HG02623 (cell line): ENCODE measurements around the gene DGKE.

Experiments
- ATAC-seq: cut with Tn5 transposase; IDR thresholded peaks from one replicate; pipeline ENCODE4 v1.9.1; 2021; ENCODE audit warnings: moderate library complexity; ENCODE audit not compliant: unreplicated experiment

The DGKE gene

DNA sequence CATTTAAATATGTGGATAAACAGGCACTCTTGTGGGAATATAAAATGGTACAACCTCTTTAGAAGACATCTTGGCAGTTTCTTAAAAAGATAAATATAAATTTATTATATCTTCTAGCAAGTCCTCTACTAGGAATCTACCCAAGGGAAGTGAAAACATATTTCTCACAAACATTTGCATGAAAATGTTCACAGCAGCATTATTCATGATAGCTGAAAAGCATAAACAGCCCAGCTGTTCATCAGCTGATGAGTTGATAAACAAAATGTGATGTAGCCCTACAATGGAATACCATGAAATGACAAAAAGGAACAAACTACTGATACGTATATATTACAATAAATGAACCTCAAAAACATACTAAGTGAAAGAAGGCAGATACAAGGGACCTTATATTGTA is 12.0 kb downstream of the DGKE start:
- no peak for ATAC-seq

DNA sequence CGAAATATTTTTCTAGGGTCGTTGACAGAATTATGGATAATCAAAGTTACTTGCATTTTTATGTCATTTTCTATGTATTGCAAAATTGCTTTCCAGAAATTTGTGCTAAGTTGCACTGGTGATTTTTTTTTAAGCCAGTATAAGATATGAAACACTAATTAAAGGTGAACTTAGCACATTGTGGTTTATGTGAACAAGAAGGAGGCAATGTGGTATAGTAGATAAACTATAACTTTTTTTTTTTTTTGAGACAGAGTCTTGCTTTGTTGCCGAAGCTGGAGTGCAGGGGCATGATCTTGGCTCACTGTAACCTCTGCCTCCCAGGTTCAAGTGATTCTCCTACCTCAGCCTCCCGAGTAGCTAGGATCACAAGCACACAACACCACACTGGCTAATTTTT is 13.2 kb downstream of the DGKE start:
- ATAC-seq = no peak

DNA sequence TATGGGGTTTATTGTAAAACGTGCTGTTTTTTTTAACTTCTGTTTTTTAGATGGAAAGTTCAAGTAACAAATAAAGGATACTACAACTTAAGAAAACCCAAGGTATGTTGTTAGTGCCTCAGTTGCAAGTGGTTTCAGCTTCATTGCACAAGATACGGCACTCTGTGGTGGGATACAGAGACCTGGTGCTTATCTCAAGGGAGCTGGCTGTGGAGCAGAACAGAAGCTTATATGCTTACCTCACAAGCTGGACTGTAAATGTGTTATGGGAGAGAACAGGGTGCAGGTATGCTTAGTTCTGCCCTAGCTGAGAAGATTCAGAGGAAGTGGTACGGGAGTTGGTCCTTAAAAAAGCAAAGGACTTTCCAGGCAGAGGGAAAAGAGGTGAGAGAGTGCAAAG is 15.2 kb downstream of the DGKE start:
- no peak for ATAC-seq

DNA sequence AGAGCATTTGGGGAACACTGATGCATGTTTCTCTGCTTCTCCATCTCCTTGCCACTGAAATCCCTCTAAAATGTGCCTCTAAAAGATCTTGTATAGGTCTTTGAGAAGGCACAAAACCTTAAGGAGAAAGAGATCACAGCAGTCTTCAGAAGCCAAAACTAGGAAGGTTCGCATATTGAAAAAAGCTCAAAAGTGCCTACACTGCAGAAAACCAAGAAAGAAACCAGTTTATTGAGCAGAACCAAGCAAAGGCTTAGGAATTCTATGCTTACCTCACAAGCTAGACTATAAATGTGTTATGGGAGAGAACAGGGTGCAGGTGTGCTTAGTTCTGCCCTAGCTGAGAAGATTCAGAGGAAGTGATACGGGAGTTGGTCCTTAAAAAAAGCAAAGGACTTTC is 16.6 kb downstream of the DGKE start:
- no peak for ATAC-seq

DNA sequence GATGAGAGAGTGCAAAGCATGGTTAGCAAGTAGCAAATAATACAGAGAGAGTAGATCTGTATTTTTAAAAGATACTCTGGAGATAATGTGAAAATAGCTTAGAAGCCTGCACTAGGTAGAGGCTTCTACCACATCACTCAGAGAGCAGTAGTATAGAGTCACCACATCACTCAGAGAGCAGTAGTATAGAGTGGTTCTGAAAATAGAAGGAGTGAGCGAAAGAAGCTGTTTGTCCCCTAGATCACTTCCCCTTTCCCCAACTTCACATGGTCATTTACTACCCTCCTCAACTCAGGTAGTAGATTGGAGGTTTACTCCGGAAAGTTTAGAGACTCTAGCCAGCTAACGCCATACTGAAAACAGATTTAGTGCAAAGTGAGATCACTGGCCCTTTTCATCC is 17.1 kb downstream of the DGKE start:
- no peak for ATAC-seq

DNA sequence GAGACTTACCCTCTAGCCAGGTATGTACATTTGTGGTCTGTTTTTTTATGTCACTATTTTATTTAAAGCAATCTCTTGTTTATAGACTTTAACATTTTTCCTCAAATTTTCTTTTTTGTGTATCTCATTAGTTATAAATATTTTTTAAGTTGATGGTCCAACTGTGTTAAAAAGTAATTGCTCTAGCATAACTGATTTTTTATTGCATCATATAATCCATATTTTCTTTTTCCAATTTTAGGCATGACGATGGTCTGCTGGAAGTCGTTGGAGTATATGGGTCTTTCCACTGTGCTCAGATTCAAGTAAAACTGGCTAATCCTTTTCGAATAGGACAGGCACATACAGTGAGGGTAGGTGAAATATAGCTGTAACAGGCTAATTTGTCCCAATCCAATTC is 27.9 kb downstream of the DGKE start:
- no peak for ATAC-seq

DNA sequence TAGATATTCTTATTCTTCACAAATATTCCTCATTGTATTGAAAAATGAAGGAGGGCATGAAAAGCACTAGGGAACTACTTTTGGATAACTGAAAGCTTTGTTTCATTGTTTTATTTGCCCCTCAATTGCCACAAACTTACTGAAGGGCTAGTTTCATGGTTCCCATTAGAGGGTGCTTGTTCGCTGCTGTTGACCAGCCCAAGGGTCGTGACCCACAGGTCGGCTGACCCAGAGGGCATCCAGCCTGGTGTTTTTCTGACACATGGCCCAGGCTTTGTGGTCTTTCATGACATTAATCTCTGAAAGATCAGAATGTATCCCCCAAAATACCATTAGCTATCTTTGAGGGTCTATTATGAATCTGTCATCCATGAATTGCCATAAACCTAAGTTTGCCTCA is 30.0 kb downstream of the DGKE start:
- no peak for ATAC-seq

DNA sequence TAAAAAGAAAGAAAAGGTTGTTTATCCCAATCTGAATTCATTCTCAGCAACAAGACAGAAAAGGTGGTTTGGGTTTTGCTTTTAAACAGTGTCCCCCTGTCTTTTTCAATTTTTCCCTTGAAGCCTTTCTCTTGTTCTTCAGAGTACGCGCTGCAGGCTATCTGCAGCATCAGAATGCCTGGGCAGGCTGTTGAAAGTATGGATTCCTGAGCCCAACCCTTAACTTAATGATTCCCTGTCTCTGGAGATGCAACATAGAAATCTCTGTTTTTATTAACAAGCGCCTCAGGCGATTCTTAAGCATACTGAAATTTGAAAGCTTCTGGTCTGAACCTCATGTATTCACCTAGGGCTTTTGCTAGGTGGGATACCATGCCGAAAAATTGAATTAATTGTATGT is 32.1 kb downstream of the DGKE start:
- ATAC-seq = no peak

DNA sequence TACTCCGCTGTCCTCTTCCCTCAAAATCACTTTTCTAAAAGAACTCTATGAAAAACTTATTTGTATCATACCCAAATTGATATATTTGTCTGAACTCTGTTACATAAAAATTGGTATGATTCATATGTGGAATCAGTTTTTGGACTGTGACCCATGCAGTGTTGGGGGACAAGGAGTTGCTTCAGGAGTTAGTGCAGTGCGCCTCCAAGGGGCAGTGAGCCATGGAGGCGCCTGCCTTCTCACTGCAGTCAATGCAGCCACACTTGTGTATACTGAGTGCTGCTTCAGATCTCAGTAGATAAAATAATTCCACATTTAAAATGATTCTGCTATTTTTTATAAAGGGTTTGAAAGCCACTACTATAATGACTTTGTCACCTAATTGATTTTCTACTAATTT is 32.5 kb downstream of the DGKE start:
- no peak for ATAC-seq

DNA sequence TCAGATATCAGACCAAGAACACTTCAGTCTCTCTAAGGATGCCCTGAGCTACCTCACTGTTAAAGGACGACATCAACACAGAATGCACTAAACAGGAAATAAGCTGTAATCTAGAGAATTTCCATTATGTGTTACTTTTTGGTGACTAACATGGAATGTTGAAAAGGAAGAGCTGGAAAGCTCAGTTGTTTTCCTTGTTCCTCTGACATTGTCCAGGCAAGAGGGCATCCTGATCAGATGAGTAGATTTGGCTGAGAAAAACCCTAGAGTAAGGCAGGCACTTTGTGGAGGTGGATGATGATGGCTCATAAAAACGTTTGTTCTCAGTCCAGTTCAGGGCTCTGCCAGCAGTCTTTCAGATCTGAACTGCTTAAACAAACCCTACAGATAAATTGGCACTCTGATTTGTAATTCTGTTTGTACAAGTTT is 34.0 kb downstream of the DGKE start:
- no peak for ATAC-seq

DNA sequence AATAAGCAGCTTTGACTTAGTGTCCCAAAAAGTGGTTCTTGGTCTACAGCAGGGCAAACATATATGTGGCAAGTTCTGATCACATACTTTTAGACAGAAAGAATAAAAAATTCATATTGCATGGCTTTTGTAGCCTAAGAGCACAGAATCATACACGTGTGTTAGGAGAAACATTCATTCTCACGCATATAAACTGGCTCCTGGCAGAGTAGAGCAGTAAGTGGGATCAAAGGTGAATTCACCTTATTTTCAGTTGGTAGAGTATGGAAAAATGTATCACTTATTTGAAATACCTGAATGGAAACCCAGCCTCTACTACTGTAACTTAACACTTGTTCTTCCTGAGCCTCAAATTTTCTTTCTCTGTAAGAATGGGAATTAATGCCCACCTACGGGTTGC is 34.8 kb downstream of the DGKE start:
- ATAC-seq = no peak

DNA sequence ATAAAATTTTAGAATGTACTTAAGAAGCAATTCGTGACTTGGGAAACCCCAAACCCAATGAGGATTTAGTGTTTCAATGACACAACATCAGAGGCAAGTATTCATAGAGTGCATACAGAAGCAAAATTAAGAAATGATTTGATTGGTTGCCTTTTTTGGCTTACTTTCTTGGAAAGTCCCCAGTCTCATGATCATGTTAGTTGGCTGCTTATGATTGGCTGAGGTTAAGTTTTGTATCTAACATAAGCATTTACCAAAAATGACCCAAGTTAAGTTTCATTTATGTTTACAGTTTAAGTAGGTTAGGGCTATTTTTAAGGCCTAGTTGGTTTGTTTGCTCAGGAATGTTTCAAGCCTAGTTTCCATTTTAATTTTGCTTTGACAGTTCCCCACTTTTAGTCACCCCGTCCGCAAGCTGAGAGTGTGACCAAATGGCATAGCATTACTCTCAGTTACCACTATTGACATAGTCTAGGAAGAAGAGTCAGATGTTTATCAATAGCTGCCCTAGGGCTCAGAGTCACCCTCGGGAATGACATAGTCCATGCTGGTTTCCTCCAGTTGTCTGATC is 36.2 kb downstream of the DGKE start:
- ATAC-seq = no peak

DNA sequence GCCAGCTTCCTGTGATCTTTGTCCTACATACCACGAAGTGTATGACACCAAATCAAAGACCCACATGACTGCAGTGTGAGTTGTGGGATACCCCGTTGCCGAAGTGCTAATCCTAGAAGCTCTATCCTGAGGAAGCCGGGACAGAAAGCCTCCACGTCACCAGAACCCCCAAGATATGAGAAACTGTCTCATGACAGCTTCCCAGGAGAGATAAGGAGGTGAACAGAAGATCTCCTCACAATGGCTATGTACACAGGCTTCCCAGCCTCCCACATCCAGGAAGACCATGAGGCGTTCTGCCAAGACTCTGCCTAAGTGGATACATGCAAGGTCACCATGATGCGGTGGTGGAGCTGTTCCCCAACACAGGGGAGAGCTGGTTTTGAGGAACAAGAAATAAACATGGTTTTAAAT is 42.8 kb downstream of the DGKE start:
- ATAC-seq = no peak

DNA sequence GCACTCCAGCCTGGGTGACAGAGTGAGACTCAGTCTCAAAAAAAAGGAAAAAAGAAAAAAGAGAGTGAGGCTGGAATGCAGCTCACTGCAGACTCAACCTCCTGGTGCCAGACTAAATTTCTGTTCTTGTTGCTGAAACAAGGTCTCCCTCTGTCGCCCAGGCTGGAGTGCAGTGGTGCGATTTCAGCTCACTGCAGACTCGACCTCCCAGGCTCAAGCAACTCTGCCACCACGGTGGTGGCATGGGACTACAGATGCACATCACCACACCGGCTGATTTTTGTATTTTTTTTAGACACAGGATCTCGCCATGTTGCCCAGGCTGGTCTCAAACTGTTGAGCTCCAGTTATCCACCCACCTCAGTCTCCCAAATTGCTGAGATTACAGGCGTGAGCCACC is 45.3 kb downstream of the DGKE start:
- no peak for ATAC-seq

DNA sequence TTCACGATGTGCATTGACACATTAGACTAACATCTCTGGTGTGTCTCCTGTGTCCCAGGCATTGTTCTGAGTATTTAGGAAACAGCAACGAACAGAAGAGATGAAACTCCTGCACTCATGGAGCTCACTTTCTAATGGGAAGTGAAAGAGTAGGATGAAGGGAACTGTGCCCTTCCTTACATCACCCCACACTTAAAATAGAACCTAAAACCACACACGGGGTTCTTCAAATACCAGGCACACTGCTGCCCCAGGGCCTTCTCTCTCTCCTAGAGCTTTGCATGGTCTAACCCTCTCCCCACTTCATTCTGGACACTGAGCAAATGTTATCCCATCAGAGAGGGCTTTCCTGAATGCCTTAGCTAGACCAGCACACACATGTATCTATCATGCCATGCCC is 46.2 kb downstream of the DGKE start:
- no peak for ATAC-seq

DNA sequence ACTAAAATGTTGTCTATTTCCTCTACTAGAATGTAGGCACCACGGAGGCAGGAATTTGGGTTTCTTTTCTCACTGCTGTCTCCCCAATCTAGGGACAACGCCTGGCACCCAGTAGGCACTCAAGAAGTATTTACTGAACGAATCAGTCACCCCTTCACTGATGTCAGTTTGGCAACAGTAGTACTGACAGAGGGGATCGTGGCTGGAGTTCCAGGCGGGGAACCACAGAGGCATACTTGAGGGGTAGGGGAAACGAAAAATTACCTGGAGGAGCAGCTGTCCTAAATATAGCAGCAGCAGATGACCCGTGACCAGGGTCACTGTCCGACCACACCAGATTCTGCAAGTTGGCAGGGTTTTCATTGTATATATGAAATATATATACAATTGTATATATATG is 46.6 kb downstream of the DGKE start:
- ATAC-seq = no peak

DNA sequence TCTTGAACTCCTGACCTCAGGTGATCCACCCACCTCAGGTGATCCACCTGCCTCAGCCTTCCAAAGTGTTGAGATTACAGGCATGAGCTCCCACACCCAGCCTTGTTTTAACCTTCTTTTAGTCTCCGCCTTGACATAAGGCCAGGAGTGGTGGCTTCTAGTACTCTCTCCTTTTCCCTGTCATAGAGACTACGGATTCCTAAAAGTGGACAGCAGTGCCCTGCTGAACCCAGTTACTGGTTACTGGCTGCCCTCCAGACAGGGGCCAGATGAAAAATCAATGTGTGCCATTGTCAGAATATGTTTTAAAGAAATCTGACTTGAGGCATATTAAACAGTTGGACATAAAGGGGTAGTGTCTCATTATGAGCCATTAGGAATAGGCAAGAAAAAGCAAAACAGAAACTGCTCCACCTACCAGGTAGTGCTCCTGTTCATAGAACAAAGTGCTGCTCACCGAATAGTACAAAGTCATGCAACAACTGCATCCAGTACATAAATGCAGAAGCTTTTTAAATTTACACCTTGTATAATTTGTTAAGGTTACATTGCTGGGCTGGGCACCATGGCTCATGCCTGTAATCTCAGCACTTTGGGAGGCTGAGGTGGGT is 47.8 kb downstream of the DGKE start:
- ATAC-seq = no peak

DNA sequence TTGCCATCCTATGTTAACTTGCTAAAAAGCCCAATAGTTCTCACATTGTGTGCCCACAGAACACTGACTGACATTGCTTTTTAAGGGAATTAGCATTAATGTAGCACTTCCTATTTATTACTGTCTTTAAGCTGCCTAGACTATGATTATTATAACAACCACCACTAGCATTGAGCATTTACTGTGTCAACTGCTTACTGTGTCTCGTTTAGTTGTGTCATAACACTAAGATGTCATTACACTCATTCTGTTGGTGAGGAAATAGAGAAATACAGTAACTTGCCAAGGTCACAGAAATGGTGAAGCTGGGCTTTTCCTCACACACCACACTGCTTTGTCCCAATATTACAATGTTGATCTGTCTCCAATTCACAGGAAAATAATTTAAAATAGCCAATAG is 49.7 kb downstream of the DGKE start:
- ATAC-seq = no peak

DNA sequence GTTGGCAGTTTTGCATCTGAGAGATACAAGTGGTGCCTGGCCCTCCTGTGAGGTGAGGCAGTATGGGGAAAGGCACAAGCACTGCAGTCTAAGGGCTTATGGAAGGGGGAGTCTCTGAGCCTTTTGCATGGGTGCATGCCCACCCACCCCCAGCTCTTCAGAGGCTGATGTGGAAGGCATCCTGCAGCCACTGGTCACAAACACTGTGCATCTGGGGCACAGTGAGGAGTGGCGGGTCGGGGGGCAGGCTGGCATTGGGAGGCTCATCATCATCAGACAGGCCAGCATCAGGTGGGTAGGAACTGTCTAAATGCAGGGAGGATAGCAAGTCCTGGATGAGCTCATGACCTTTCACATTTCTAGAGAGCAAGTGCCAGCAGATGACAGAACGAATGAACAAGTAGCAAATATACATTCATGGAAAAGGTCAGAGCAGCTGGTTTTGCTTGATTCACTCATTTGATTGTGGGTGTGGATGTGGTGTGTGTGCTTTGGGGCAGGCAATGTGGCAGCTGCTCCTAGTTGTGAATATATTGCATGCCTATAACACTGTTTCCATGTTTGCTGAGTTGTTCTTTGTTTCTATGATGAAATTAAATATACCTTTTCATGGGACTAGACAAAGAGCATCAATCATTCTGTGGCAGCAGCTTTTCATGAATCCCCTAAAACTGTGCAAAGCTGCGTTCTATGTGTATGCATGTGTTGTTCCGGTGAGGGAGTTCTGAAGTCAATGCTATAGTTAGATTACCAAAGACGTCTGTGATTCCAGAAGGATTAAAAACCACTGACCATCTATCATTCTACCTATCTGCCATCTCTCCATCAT is 50.7 kb downstream of the DGKE start:
- ATAC-seq = no peak

DNA sequence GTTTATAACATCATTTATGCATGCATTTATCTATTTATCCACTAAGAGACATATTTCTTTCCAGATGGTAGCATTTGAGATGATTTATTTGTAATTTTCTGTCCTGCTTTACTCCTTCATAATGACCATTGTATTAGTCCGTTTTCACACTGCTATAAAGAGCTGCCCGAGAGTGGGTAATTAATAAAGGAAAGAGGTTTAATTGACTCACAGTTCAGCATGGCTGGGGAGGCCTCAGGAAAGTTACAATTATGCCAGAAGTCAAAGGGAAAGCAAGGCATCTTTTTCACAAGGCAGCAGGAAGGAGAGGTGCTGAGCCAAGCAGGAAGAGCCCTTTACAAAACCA is 51.3 kb downstream of the DGKE start:
- no peak for ATAC-seq

DNA sequence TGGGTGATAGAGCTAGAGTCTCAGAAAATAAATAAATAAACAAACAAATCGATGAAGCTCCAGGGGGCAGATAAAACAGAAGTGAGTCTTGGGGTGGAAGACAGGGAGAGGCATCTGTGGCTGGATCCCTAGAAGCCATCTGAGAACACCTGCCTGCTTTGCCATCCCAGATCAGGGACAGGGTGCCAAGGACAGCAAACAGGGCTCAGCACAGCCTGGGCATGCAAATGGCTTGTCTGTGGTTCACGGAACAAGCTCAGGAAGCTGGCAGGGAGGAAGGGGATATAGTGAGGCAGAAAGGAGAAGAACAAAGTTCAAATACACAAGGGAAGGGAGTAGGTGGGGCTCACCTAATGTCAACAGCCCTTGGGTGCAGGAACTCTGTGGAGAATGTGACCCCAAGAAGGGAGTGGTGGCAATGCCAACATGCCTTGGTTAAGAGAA is 52.4 kb downstream of the DGKE start:
- no peak for ATAC-seq

DNA sequence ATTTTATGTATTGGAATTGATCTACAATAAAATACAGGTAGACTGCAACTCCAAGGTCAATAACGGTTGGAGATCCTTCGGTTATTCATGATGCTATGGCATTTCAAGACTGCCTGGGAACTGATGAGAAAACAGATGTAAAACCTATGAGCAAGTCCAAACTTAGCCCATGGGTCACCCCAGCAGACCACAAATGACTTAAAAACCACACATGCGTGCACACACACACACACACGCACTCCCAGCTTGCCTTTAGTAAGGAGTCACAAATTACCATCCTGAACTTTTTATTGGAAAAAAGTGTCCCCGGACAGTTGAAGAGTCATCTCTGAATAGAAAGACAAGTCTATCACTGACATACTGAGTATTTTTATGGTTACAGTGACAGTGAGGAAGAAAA is 53.2 kb downstream of the DGKE start:
- ATAC-seq = no peak
